Breast epithelium (tissue), 4 donors: ENCODE data around the gene USP15. TPM values are rescaled to one million over a fixed set of nuclear protein-coding genes. Genes with fewer than 3 reads are reported as not detected.
A peak's percentile ranks its signal among the peaks of the same experiment; 100 is the strongest.

Experiments used
- DNase-seq, 2 donors: peaks; one replicate each; pipeline ENCODE4 v3.0.0-alpha.2; 2019; ENCODE audit warnings: low spot score in 2 of 2
- H3K27ac ChIP-seq, 2 donors: fragments of 200-600 bp; sonication (generic) in 1 of 2; one replicate each; pipeline ENCODE4 v1.5.1; 2016 to 2019; ENCODE audit warnings: mild to moderate bottlenecking in 1 of 2
- H3K27me3 ChIP-seq, 2 donors: fragments of 200-600 bp; sonication (generic) in 1 of 2; one replicate each; pipeline versions ENCODE4 v1.5.1 to v1.6.0; 2017 to 2019; ENCODE audit warnings: control low read depth in 1 of 2, mild to moderate bottlenecking in 1 of 2
- H3K36me3 ChIP-seq: fragments of 200-600 bp; one replicate; pipeline ENCODE4 v1.5.1; 2019
- H3K4me1 ChIP-seq, 2 donors: fragments of 200-600 bp; sonication (generic); one replicate each; pipeline ENCODE4 v1.5.1; 2016 to 2019; ENCODE audit warnings: control low read depth in 1 of 2
- H3K4me3 ChIP-seq, 3 donors: fragments of 200-600 bp; sonication (generic); 1 replicate in 2 of 3; 2 replicates in 1 of 3; pipeline ENCODE4 v1.5.1; 2016 to 2019; ENCODE audit warnings: mild to moderate bottlenecking in 3 of 3, moderate library complexity in 2 of 3
- H3K9me3 ChIP-seq, 2 donors: fragments of 200-600 bp; sonication (generic) in 1 of 2; one replicate each; pipeline ENCODE4 v1.5.1; 2016 to 2019; ENCODE audit warnings: control low read depth in 1 of 2
- POLR2A ChIP-seq: fragments of 450-650 bp; IDR thresholded peaks from one replicate; pipeline ENCODE4 v1.6.1; 2016; ENCODE audit warnings: antibody characterized with exemption, mild to moderate bottlenecking, moderate library complexity
- POLR2AphosphoS5 ChIP-seq, 3 donors: sonication (generic); formaldehyde crosslinking; IDR thresholded peaks; one replicate each; pipeline ENCODE4 v1.6.1; 2017; ENCODE audit warnings: antibody characterized with exemption in 3 of 3
- intact Hi-C: fragments of 100-400 bp; cut with DNase I; formaldehyde crosslinking; loops from one replicate; pipeline ENCODE4 v1.15.1; 2023; ENCODE audit warnings: low total_unique reads
- total RNA-seq, 3 donors: library from RNA; depleted of rRNA; stranded (reverse); fragments of >200 nt; gene quantifications; one replicate each; pipeline ENCODE4 v1.1.0, GENCODE V29; 2016
- TF ChIP-seq, protein P1 (sequence below), 3 donors: fragments of 450-650 bp; IDR thresholded peaks; one replicate each; pipeline ENCODE4 v1.5.1; 2016 to 2017; ENCODE audit warnings: antibody characterized with exemption in 3 of 3, mild to moderate bottlenecking in 3 of 3, moderate library complexity in 3 of 3

USP15 gene
- total RNA-seq = 100 to 1,000 TPM in 2 of 3 donors, 10 to 100 TPM in 1; 65.9 to 234 (median 110) TPM

GRCh38 chr12:62259993-62260732, at the start of gene USP15:
TSS of gene USP15 (plus strand) at chr12:62260404. CDS start at chr12:62260415, 11 bp downstream.
- intact Hi-C loops = no loop called here
- peak; percentile 92 to 94 for DNase-seq
- Histone ChIP-seq H3K36me3 (no peaks in the 10 kb centered on the region), H3K4me3 (peak within 1 kb of the TSS; percentile 90 to 100 (median 90)), H3K9me3 (no peaks in the 10 kb centered on the region), H3K27me3 (no peaks in the 10 kb centered on the region), H3K4me1 (no peaks in the 10 kb centered on the region), H3K27ac (peak within 1 kb of the TSS; percentile 96 to 98)
- TF ChIP-seq POLR2A = peak; percentile 51
- TF ChIP-seq, protein P1, sequence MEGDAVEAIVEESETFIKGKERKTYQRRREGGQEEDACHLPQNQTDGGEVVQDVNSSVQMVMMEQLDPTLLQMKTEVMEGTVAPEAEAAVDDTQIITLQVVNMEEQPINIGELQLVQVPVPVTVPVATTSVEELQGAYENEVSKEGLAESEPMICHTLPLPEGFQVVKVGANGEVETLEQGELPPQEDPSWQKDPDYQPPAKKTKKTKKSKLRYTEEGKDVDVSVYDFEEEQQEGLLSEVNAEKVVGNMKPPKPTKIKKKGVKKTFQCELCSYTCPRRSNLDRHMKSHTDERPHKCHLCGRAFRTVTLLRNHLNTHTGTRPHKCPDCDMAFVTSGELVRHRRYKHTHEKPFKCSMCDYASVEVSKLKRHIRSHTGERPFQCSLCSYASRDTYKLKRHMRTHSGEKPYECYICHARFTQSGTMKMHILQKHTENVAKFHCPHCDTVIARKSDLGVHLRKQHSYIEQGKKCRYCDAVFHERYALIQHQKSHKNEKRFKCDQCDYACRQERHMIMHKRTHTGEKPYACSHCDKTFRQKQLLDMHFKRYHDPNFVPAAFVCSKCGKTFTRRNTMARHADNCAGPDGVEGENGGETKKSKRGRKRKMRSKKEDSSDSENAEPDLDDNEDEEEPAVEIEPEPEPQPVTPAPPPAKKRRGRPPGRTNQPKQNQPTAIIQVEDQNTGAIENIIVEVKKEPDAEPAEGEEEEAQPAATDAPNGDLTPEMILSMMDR (IDR thresholded peaks at IDR 0.05) = peak in 2 of 3 donors; percentile 46 to 62
- peak; percentile 71 to 95 (median 81) for TF ChIP-seq POLR2AphosphoS5 (IDR thresholded peaks at IDR 0.05)

- intact Hi-C loops = no loop called here
- TF ChIP-seq POLR2A (no peak), POLR2AphosphoS5 (IDR thresholded peaks at IDR 0.05) (no peak)
- TF ChIP-seq, protein P1 (IDR thresholded peaks at IDR 0.05) = peak; percentile 48 to 60 (median 60)
- H3K27me3 ChIP-seq = no peaks in the 10 kb centered on the region
- H3K27ac ChIP-seq = no peak overlapping the region
- H3K36me3 ChIP-seq = no peaks in the 10 kb centered on the region
- no peaks in the 10 kb centered on the region for H3K4me1 ChIP-seq
- H3K9me3 ChIP-seq = no peaks in the 10 kb centered on the region
- no peak for DNase-seq
- no peak overlapping the region for H3K4me3 ChIP-seq
These were observed 49.8 kb upstream of the USP15 start for GRCh38 chr12:62210422-62210821.

GRCh38 chr12:62211510-62211909, 48.7 kb upstream of the USP15 start:
- TF ChIP-seq POLR2A (no peak), POLR2AphosphoS5 (IDR thresholded peaks at IDR 0.05) (no peak)
- TF ChIP-seq, protein P1 (IDR thresholded peaks at IDR 0.05) = no peak

GRCh38 chr12:62214846-62215245, 45.4 kb upstream of the USP15 start:
- H3K27me3 ChIP-seq = no peaks in the 10 kb centered on the region
- no peaks in the 10 kb centered on the region for H3K36me3 ChIP-seq
- intact Hi-C loops = no loop called here
- H3K9me3 ChIP-seq = no peaks in the 10 kb centered on the region
- H3K4me1 ChIP-seq = no peaks in the 10 kb centered on the region
- no peak overlapping the region for H3K4me3 ChIP-seq
- TF ChIP-seq, protein P1 (IDR thresholded peaks at IDR 0.05) = no peak
- TF ChIP-seq POLR2A (no peak), POLR2AphosphoS5 (IDR thresholded peaks at IDR 0.05) (no peak)
- DNase-seq = no peak
- H3K27ac ChIP-seq = peak overlapping the region in 1 of 2 donors; percentile 64

More at GRCh38 chr12:62211510-62211909, 48.7 kb upstream of the USP15 start:
- H3K4me3 ChIP-seq = no peak overlapping the region
- H3K27ac ChIP-seq = no peak overlapping the region
- no peak for DNase-seq
- intact Hi-C loops = no loop called here
- no peaks in the 10 kb centered on the region for H3K4me1 ChIP-seq
- no peaks in the 10 kb centered on the region for H3K36me3 ChIP-seq
- no peaks in the 10 kb centered on the region for H3K27me3 ChIP-seq
- no peaks in the 10 kb centered on the region for H3K9me3 ChIP-seq

GRCh38 chr12:62215506-62215905, 44.7 kb upstream of the USP15 start:
- Histone ChIP-seq H3K9me3 (no peaks in the 10 kb centered on the region), H3K36me3 (no peaks in the 10 kb centered on the region), H3K27me3 (no peaks in the 10 kb centered on the region), H3K4me3 (no peak overlapping the region), H3K27ac (no peak overlapping the region), H3K4me1 (no peaks in the 10 kb centered on the region)
- intact Hi-C loops = no loop called here
- TF ChIP-seq POLR2A = no peak
- no peak for TF ChIP-seq POLR2AphosphoS5 (IDR thresholded peaks at IDR 0.05)
- TF ChIP-seq, protein P1 (IDR thresholded peaks at IDR 0.05) = no peak
- no peak for DNase-seq
